H1 (cell line): ENCODE results near the gene CACNG6.

Source experiments
- ATF2 ChIP-seq: IDR thresholded peaks from 2 replicates; pipeline ENCODE4 v1.6.1; 2012; ENCODE audit warnings: low read length, inconsistent platforms
- MAFK ChIP-seq: IDR thresholded peaks from 2 replicates; pipeline ENCODE4 v1.6.1; 2012; ENCODE audit warnings: low read depth, mild to moderate bottlenecking, improper control_type of control experiment, low read length
- NRF1 ChIP-seq: IDR thresholded peaks from 2 replicates; pipeline ENCODE4 v1.6.1; 2011; ENCODE audit warnings: mild to moderate bottlenecking, low read depth, low read length, improper control_type of control experiment
- POLR2A ChIP-seq, 2 experiments: IDR thresholded peaks; 1 replicate in 1 of 2; 2 replicates in 1 of 2; pipeline ENCODE4 v1.6.1; 2011; ENCODE audit warnings: low read depth in 2 of 2, low read length in 2 of 2, mild to moderate bottlenecking in 2 of 2; ENCODE audit errors: control extremely low read depth in 1 of 2
- POLR2AphosphoS5 ChIP-seq: IDR thresholded peaks from 2 replicates; pipeline ENCODE4 v1.6.1; 2011; ENCODE audit warnings: low read depth, low read length
- RFX5 ChIP-seq: IDR thresholded peaks from 2 replicates; pipeline ENCODE4 v1.6.1; 2011; ENCODE audit warnings: low read depth, low read length, improper control_type of control experiment, borderline replicate concordance
- SAP30 ChIP-seq: fragments of 300-600 bp; sonication (generic); IDR thresholded peaks from 2 replicates; pipeline ENCODE4 v1.7.1; 2012; ENCODE audit warnings: low read length, moderate library complexity, mild to moderate bottlenecking, inconsistent platforms; ENCODE audit not compliant: insufficient read depth, insufficient replicate concordance
- SP1 ChIP-seq: IDR thresholded peaks from 2 replicates; pipeline ENCODE4 v1.6.1; 2011; ENCODE audit warnings: low read depth, low read length
- SRF ChIP-seq: IDR thresholded peaks from 2 replicates; pipeline ENCODE4 v1.6.1; 2011; ENCODE audit warnings: mild to moderate bottlenecking, low read depth, low read length, moderate library complexity
- TAF1 ChIP-seq: IDR thresholded peaks from 2 replicates; pipeline ENCODE4 v1.6.1; 2011; ENCODE audit warnings: mild to moderate bottlenecking, low read depth, low read length
- TBP ChIP-seq: IDR thresholded peaks from 2 replicates; pipeline ENCODE4 v1.6.1; 2011; ENCODE audit warnings: low read depth, low read length, improper control_type of control experiment
- TEAD4 ChIP-seq: IDR thresholded peaks from 2 replicates; pipeline ENCODE4 v1.6.1; 2012; ENCODE audit warnings: low read depth, low read length, inconsistent platforms, mixed read lengths
- YY1 ChIP-seq: IDR thresholded peaks from 2 replicates; pipeline ENCODE4 v1.6.1; 2011; ENCODE audit warnings: low read depth, mild to moderate bottlenecking, low read length
- TF ChIP-seq, protein P1 (sequence below), 3 experiments: IDR thresholded peaks; 1 replicate in 2 of 3; 2 replicates in 1 of 3; pipeline versions ENCODE4 v1.5.1 to v1.6.1; 2011; ENCODE audit warnings: low read length in 3 of 3, mild to moderate bottlenecking in 3 of 3, inconsistent platforms in 2 of 3, low read depth in 1 of 3, moderate library complexity in 1 of 3; ENCODE audit not compliant: insufficient read depth in 1 of 3; ENCODE audit errors: control extremely low read depth in 1 of 3

GRCh38 chr19:53966931-53967330, 24.5 kb upstream of the CACNG6 start:
- TF ChIP-seq SRF: no peak
- TF ChIP-seq, protein P1, sequence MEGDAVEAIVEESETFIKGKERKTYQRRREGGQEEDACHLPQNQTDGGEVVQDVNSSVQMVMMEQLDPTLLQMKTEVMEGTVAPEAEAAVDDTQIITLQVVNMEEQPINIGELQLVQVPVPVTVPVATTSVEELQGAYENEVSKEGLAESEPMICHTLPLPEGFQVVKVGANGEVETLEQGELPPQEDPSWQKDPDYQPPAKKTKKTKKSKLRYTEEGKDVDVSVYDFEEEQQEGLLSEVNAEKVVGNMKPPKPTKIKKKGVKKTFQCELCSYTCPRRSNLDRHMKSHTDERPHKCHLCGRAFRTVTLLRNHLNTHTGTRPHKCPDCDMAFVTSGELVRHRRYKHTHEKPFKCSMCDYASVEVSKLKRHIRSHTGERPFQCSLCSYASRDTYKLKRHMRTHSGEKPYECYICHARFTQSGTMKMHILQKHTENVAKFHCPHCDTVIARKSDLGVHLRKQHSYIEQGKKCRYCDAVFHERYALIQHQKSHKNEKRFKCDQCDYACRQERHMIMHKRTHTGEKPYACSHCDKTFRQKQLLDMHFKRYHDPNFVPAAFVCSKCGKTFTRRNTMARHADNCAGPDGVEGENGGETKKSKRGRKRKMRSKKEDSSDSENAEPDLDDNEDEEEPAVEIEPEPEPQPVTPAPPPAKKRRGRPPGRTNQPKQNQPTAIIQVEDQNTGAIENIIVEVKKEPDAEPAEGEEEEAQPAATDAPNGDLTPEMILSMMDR (IDR thresholded peaks at IDR 0.05; ENCODE audit: control extremely low read depth in 1 of 3, insufficient read depth in 1 of 3, low read depth in 1 of 3, low read length in 3 of 3): no peak
- no peak for TF ChIP-seq ATF2
- TF ChIP-seq TAF1: no peak
- no peak for TF ChIP-seq TEAD4
- no peak for TF ChIP-seq TBP
- TF ChIP-seq SAP30: no peak
- no peak for TF ChIP-seq POLR2A (IDR thresholded peaks at IDR 0.05; ENCODE audit: control extremely low read depth in 1 of 2, low read depth in 2 of 2, low read length in 2 of 2)
- no peak for TF ChIP-seq MAFK
- TF ChIP-seq SP1: no peak
- TF ChIP-seq NRF1: no peak
- TF ChIP-seq RFX5: no peak
- no peak for TF ChIP-seq POLR2AphosphoS5
- no peak for TF ChIP-seq YY1
